HPDE6-E6E7 (cell line): ENCODE measurements around the gene SNRPB.

Experiments
- DNase-seq: peaks from one replicate; pipeline ENCODE4 v3.0.0; 2011; ENCODE audit warnings: missing footprints; ENCODE audit errors: extremely low spot score

SNRPB gene

GRCh38 chr20:2429051-2429450 is 41.5 kb downstream of the SNRPB start:
- DNase-seq: no peak

- no peak for DNase-seq
Observed at GRCh38 chr20:2421247-2421646, 49.3 kb downstream of the SNRPB start.

DNA sequence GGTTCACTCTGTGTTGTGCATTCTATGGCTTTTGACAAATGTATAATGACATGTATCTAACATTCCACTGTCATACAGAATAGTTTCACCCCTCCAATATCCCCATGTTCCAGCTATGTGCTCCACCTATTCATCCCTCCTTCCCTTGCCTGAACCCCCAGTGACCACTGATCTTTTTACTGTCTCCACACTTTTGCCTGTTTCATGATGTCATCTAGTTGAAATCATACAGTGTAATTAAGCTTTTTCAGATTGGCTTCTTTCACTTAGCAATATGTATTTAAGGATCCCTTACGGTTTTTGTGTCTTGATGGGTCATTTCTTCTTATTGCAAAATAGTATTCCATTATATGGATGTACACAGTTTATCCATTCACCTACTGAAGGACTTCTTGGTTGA is 50.1 kb downstream of the SNRPB start:
- no peak for DNase-seq

DNA sequence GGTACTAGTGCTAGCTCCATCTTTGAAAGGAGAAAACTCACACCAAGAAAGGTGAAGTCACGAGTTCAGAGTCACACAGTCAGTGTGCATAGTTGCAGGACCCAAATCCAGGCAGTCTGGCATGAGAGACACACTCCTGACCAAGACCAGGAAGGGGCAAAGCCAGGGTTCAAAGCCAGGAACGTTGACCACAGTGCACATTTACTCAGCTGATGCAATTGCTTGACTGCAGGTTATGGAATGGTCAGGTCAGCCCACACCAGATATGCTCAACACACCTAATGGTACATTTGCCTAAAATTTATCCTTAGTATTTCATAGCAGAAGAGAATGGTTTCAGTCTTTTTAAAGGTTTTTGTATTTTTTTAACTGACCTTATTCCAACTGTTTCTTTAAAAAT is 52.2 kb downstream of the SNRPB start:
- DNase-seq: no peak

DNA sequence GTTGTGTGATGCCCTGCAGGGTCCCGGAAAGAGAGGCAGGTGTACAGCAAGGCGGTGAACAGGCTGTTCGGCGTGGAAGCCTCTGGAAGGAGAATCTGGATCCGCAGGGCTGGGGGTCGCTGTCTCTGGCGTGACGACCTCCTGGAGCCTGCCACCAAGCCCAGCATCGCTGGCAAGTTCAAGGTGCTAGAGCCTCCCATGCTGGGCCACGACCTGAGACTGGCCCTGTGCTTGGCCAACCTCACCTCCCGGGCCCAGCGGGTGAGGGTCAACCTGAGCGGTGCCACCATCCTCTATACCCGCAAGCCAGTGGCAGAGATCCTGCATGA is 53.4 kb downstream of the SNRPB start:
- DNase-seq: no peak

DNA sequence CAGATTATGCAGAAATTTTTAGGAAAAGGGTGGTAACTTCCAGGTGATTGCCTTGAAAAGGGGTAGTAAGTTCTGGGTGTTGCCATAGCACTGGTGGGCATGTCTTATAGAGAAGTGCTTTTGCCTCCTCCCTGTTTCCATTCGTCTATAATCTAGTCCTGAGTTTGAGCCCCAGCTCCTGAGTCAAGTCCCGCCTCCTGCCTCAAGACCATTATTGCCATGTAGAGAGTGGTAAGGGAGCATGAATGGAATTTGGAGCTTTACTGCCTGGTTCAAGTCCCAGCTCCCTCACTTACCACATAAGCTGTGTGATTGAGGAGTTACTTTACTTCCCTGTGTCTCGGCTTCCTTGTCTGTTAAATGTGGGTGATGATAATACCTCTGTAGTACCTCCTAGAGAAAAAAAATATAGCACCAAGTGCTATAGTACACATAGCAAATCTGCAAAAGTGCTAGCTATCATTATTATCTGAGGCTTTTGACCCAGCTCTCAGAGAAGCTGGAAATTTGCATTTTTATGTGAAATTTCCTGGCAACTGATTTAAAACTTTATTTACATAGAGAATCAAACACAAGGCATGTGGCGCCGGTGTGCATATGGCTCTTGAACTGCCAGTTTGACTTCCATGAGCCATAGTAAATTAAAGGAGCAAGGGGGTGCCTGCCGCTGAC is 53.9 kb downstream of the SNRPB start:
- DNase-seq: no peak
